HepG2 (cell line): ENCODE results near the gene PROX1. TPM values are rescaled to one million over a fixed set of nuclear protein-coding genes. Genes with fewer than 3 reads are reported as not detected.

ENCODE experiments used
- ATF3 ChIP-seq: sonication (generic); formaldehyde crosslinking; IDR thresholded peaks from 2 replicates; pipeline ENCODE4 v1.4.0; 2020; ENCODE audit warnings: missing genetic modification reagents
- CBX5 ChIP-seq: sonication (generic); formaldehyde crosslinking; IDR thresholded peaks from 2 replicates; pipeline ENCODE4 v1.4.0; 2020; ENCODE audit warnings: missing genetic modification reagents, borderline replicate concordance
- CCDC6 ChIP-seq: sonication (generic); formaldehyde crosslinking; IDR thresholded peaks from 2 replicates; pipeline ENCODE4 v1.8.1; 2022; ENCODE audit warnings: mild to moderate bottlenecking, missing genetic modification reagents, moderate library complexity
- FOXJ3 ChIP-seq: sonication (generic); formaldehyde crosslinking; IDR thresholded peaks from 2 replicates; pipeline ENCODE4 v1.4.0; 2020; ENCODE audit warnings: missing genetic modification reagents, mild to moderate bottlenecking, borderline replicate concordance
- HIC2 ChIP-seq: sonication (generic); formaldehyde crosslinking; IDR thresholded peaks from 2 replicates; pipeline ENCODE4 v1.9.0; 2022; ENCODE audit warnings: low read depth, missing genetic modification reagents
- MED1 ChIP-seq: sonication (generic); formaldehyde crosslinking; IDR thresholded peaks from 2 replicates; pipeline ENCODE4 v1.4.0; 2020; ENCODE audit warnings: missing genetic modification reagents
- PBX3 ChIP-seq: sonication (generic); formaldehyde crosslinking; IDR thresholded peaks from 2 replicates; pipeline ENCODE4 v1.8.1; 2023; ENCODE audit warnings: missing genetic modification reagents, inconsistent platforms, borderline replicate concordance
- SMARCC2 ChIP-seq: fragments of 450-650 bp; IDR thresholded peaks from 2 replicates; pipeline ENCODE4 v1.6.1; 2017; ENCODE audit warnings: antibody characterized with exemption, mild to moderate bottlenecking
- SOX5 ChIP-seq: IDR thresholded peaks from 2 replicates; pipeline ENCODE4 v1.6.1; 2016; ENCODE audit warnings: borderline replicate concordance
- XRCC5 ChIP-seq: fragments of 200-400 bp; formaldehyde crosslinking; optimal IDR thresholded peaks from 2 replicates; pipeline ENCODE3; 2017; ENCODE audit warnings: mild to moderate bottlenecking, low read length
- ZNF577 ChIP-seq: sonication (generic); formaldehyde crosslinking; IDR thresholded peaks from 2 replicates; pipeline ENCODE4 v1.4.0; 2020; ENCODE audit warnings: mild to moderate bottlenecking, low read depth, missing genetic modification reagents, borderline replicate concordance
- ZNF619 ChIP-seq: sonication (generic); formaldehyde crosslinking; IDR thresholded peaks from 2 replicates; pipeline ENCODE4 v1.4.0; 2020; ENCODE audit warnings: mild to moderate bottlenecking, missing genetic modification reagents
- ZNF850 ChIP-seq: sonication (generic); formaldehyde crosslinking; conservative IDR thresholded peaks from 2 replicates; pipeline ENCODE4 v1.9.0; 2021; ENCODE audit warnings: mild to moderate bottlenecking, missing genetic modification reagents
- polyA plus RNA-seq, 8 experiments: library from polyadenylated mRNA; depleted of rRNA in 3 of 8; stranded (reverse) in 7 of 8; unstranded in 1 of 8; fragments of >200 nt; fragmentation: Illumina TruSeq in 4 of 8; extraction: Trizol in 4 of 8; gene quantifications; 2 replicates each; pipeline versions ENCODE4 v1.2.1 to v1.2.3, GENCODE V29; 2011 to 2016; ENCODE audit warnings: low read depth in 4 of 8, missing spikeins in 1 of 8, mixed read lengths in 1 of 8; ENCODE audit not compliant: insufficient read depth in 1 of 8
- total RNA-seq, 5 experiments: library from RNA; depleted of rRNA; stranded (reverse); fragments of >200 nt; fragmentation: Illumina TruSeq; extraction: Trizol; gene quantifications; 2 replicates each; pipeline ENCODE4 v1.2.3, GENCODE V29; 2016; ENCODE audit warnings: low read depth in 1 of 5

Gene PROX1
- total and polyA plus RNA-seq, 2 of the 13 experiments (the other 11 are each of a cell fraction or from before 2014, with no cell fraction given) = 12.3 to 30.2 TPM

- no peak for TF ChIP-seq ATF3 (CRISPR knock-in tag)
- TF ChIP-seq FOXJ3 (CRISPR knock-in tag) = peak; percentile 61; the same call in 1 of the 2 replicates
- TF ChIP-seq ZNF577 = no peak
- TF ChIP-seq ZNF619 = no peak
- TF ChIP-seq SOX5 (CRISPR knock-in tag) = peak; percentile 66; the same call in 1 of the 2 replicates
- TF ChIP-seq CBX5 (CRISPR knock-in tag) = no peak
- no peak for TF ChIP-seq HIC2
- no peak for TF ChIP-seq ZNF850 (CRISPR knock-in tag)
- TF ChIP-seq SMARCC2 = no peak
- no peak for TF ChIP-seq CCDC6 (CRISPR knock-in tag)
- TF ChIP-seq XRCC5 = no peak
- peak; percentile 74 for TF ChIP-seq MED1 (CRISPR knock-in tag)
- TF ChIP-seq PBX3 (CRISPR knock-in tag) = no peak
- TF ChIP-seq, all 625 proteins: peak for 46
These were observed 51.7 kb downstream of the PROX1 start (continued) for GRCh38 chr1:214039394-214040018.
